ENCODE results near the gene COBLL1. TPM values are rescaled to one million over a fixed set of nuclear protein-coding genes. Genes with fewer than 3 reads are reported as not detected.

The COBLL1 gene
- total RNA-seq, 1 experiment from 2014 or later: 5.9 TPM

DNA sequence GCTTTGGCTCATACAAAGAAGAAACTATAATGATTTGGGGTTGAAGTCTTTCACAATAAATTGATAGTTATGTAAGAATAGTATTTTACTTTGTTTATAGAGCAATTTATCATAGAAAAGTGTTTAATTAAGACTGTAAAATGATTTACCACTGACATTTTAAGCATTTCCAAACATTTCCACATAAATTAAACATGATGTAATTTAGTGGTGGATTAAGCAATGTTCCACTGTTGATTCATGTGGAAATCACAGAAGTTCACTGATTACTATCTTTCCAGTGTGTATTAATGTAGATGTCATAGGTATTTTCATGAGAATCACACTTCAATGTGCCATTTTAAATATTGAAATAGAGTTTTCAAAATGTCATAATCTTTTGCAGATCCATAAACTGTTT is 180.3 kb downstream of the COBLL1 start:
- H3K27ac ChIP-seq (ENCODE audit: insufficient read length, low read depth, low read length): no peak overlapping the region
- H3K27me3 Mint-ChIP-seq (ENCODE audit: low read depth): no peaks in the 10 kb centered on the region
- peaks cover 4 to 8% of the 10 kb centered on the region in 2 experiments; a peak in 3 of 4 replicates for H3K4me1 Mint-ChIP-seq
- no peaks in the 10 kb centered on the region for H3K4me1 ChIP-seq (ENCODE audit: insufficient read depth, low read length)
- no peak overlapping the region for H4K8ac ChIP-seq (replicated peaks; ENCODE audit: insufficient read length, low read depth, low read length)
- no peaks in the 10 kb centered on the region for H4K20me1 ChIP-seq (ENCODE audit: control insufficient read depth, insufficient read depth, insufficient read length)
- H3K4me2 ChIP-seq (ENCODE audit: insufficient read depth, insufficient read length, low read length): no peak overlapping the region
- no peaks in the 10 kb centered on the region for H3K23me2 ChIP-seq (ENCODE audit: insufficient read length, low read depth, low read length, poor library complexity, severe bottlenecking)
- no peak overlapping the region for H2BK15ac ChIP-seq (ENCODE audit: low read depth, low read length)
- H2BK20ac ChIP-seq (ENCODE audit: low read depth, low read length, poor library complexity, severe bottlenecking): no peak overlapping the region
- no peaks in the 10 kb centered on the region for H3K27me3 ChIP-seq (ENCODE audit: insufficient read depth, low read length)
- H3K4me3 Mint-ChIP-seq: no peak overlapping the region
- no peak overlapping the region for H2BK5ac ChIP-seq (ENCODE audit: insufficient read length, low read length)
- no peak overlapping the region for H3K27ac Mint-ChIP-seq
- peaks cover 0 to 9% (median 5%) of the 10 kb centered on the region in 3 experiments; a peak in 4 of 7 replicates for H3K36me3 Mint-ChIP-seq (ENCODE audit: insufficient read depth in 1 of 3, low read depth in 3 of 3)
- H3K23ac ChIP-seq (ENCODE audit: insufficient read length, low read depth, low read length): no peak overlapping the region
- H2AFZ ChIP-seq (ENCODE audit: low read length): no peak overlapping the region
- no peak overlapping the region for H4K5ac ChIP-seq (ENCODE audit: insufficient read length, low read depth, low read length)
- H3K79me1 ChIP-seq (ENCODE audit: insufficient read depth, low read depth, low read length, poor library complexity, severe bottlenecking): no peaks in the 10 kb centered on the region
- no peak overlapping the region for H3K4ac ChIP-seq (ENCODE audit: low read depth, low read length)
- no peak overlapping the region for H3K56ac ChIP-seq (ENCODE audit: insufficient read length, low read depth, low read length)
- no peak overlapping the region for H2BK12ac ChIP-seq (ENCODE audit: insufficient read length, low read depth, low read length)
- H3T11ph ChIP-seq (ENCODE audit: low read length): no peak overlapping the region
- H3K18ac ChIP-seq (ENCODE audit: insufficient read length, low read depth, low read length): no peak overlapping the region
- H3K9me3 Mint-ChIP-seq: 0 out of 5 replicates have a peak, but pooled peaks cover 0 to 4% of the 10 kb centered on the region in 2 experiments
- DNase-seq: no peak
- TF ChIP-seq, protein P1, sequence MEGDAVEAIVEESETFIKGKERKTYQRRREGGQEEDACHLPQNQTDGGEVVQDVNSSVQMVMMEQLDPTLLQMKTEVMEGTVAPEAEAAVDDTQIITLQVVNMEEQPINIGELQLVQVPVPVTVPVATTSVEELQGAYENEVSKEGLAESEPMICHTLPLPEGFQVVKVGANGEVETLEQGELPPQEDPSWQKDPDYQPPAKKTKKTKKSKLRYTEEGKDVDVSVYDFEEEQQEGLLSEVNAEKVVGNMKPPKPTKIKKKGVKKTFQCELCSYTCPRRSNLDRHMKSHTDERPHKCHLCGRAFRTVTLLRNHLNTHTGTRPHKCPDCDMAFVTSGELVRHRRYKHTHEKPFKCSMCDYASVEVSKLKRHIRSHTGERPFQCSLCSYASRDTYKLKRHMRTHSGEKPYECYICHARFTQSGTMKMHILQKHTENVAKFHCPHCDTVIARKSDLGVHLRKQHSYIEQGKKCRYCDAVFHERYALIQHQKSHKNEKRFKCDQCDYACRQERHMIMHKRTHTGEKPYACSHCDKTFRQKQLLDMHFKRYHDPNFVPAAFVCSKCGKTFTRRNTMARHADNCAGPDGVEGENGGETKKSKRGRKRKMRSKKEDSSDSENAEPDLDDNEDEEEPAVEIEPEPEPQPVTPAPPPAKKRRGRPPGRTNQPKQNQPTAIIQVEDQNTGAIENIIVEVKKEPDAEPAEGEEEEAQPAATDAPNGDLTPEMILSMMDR (conservative IDR thresholded peaks at IDR 0.05): no peak
- no peak overlapping the region for H4K91ac ChIP-seq (ENCODE audit: insufficient read length, low read depth, low read length)
- H3K9me3 ChIP-seq (ENCODE audit: control insufficient read depth, low read depth, low read length): no peaks in the 10 kb centered on the region
- no peak overlapping the region for H2AK5ac ChIP-seq (ENCODE audit: insufficient read length, low read length)
- no peak overlapping the region for H2BK120ac ChIP-seq (ENCODE audit: low read depth, low read length, poor library complexity, severe bottlenecking)
- H3K79me2 ChIP-seq (ENCODE audit: insufficient read depth, low read length): no peaks in the 10 kb centered on the region
- no peak overlapping the region for H3K14ac ChIP-seq (ENCODE audit: insufficient read depth, low read length)
- H3K9ac ChIP-seq (ENCODE audit: extremely low read depth, insufficient read length, low read length): no peak overlapping the region
